Measurements from ENCODE around the gene PTX4. TPM values are rescaled to one million over a fixed set of nuclear protein-coding genes. Genes with fewer than 3 reads are reported as not detected.

Gene PTX4
- total and polyA plus RNA-seq, 9 of the 15 experiments (the other 6 are each of a cell fraction or from before 2014, with no cell fraction given): 0.11 TPM; not detected in 8

GRCh38 chr16:1439699-1440074 is 49.1 kb downstream of the PTX4 start (continued):
- 0 out of 2 replicates have a peak, but pooled peaks have one; percentile 6 for TF ChIP-seq TFAP4 (CRISPR knock-in tag; IDR thresholded peaks at IDR 0.05; ENCODE audit: borderline replicate concordance)
- peak; percentile 12; the same call in 1 of the 2 replicates for TF ChIP-seq ZBTB33 (CRISPR knock-in tag; IDR thresholded peaks at IDR 0.05)

GRCh38 chr16:1439058-1439698 is 49.6 kb downstream of the PTX4 start:
- Histone ChIP-seq H3K79me2 (ENCODE audit: control insufficient read depth, insufficient read depth, low read length) (no peaks in the 10 kb centered on the region), H3K4me2 (ENCODE audit: insufficient read depth, low read length) (no peak overlapping the region), H3K9ac (ENCODE audit: insufficient read depth in 1 of 2, low read depth in 2 of 2, low read length in 2 of 2) (no peak overlapping the region; a peak in 1 of 4 replicates), H3K36me3 (ENCODE audit: control insufficient read depth, insufficient read depth, low read length) (no peaks in the 10 kb centered on the region), H3K9me1 (ENCODE audit: control insufficient read depth, insufficient read depth, low read length) (no peaks in the 10 kb centered on the region), H3K27me3 (ENCODE audit: control insufficient read depth in 2 of 2, insufficient read depth in 2 of 2, low read length in 2 of 2) (no peaks in the 10 kb centered on the region), H3K4me1 (replicated peaks in 1 of 2; ENCODE audit: control insufficient read depth in 2 of 2, insufficient read depth in 2 of 2, low read length in 2 of 2) (peaks cover 0 to 70% of the 10 kb centered on the region in 2 experiments; a peak in 3 of 5 replicates), H4K20me1 (replicated peaks; ENCODE audit: control insufficient read depth, insufficient read depth, low read length) (no peaks in the 10 kb centered on the region), H3K4me3 (no peak overlapping the region), H3K9me3 (replicated peaks; ENCODE audit: control insufficient read depth, insufficient read depth, low read depth, low read length) (no peaks in the 10 kb centered on the region), H2AFZ (ENCODE audit: low read depth, low read length) (no peak overlapping the region), H3K27ac (ENCODE audit: extremely low read depth, low read depth, low read length) (no peak overlapping the region)
- ChIA-PET POLR2A (interaction anchor here (1.0 to 1.6 kb wide), 2 partner anchors 23 to 31 kb away, joined by 3 to 4 read pairs; no protein-coding TSS in a partner anchor), CTCF (ENCODE audit: low intra/inter-chr PET ratio) (no interaction called here)
- in situ Hi-C loops (cut with MboI) (no loop called here), intact Hi-C loops (cut with micrococcal nuclease) (no loop called here)
- BruUV-seq (replicated peaks): no TSS peak
- DNase-seq (ENCODE audit: extremely low read depth in 1 of 4, low spot score in 3 of 4) (no peak), ATAC-seq (no peak), FAIRE-seq (no peak)
- 69% methylated on average over 23 of the region's 27 CpGs for WGBS (ENCODE audit: insufficient coverage, low coverage, missing lambda C conversion rate)
- TF ChIP-seq ZNF57 (CRISPR knock-in tag; IDR thresholded peaks at IDR 0.05) (no peak), POLR2H (tag; IDR thresholded peaks at IDR 0.05; ENCODE audit: low read depth) (no peak), HDAC6 (IDR thresholded peaks at IDR 0.05; ENCODE audit: low read depth, low read length) (no peak), ZNF407 (IDR thresholded peaks at IDR 0.05; ENCODE audit: low read depth) (no peak)
